DMS153 treated with DMSO at 0.1 percent for 48 hours (cell line): ENCODE data around the gene AMY1B.
"Not testable (repeated sequence)": the region's sequence is repeated elsewhere in the genome, so short reads cannot be mapped to it uniquely, and the experiment has no call there.

Source experiments
- DNase-seq: peaks from one replicate; lab custom pipeline; 2025; ENCODE audit not compliant: unreplicated experiment; lab: John Stamatoyannopoulos, UW

AMY1B gene

GRCh38 chr1:103696110-103696509 lies at the start of gene AMY1B:
AMY1B (minus strand) TSS chr1:103696210; CDS start chr1:103695639, 571 bp downstream.
- DNase-seq = not testable (repeated sequence)

DNA sequence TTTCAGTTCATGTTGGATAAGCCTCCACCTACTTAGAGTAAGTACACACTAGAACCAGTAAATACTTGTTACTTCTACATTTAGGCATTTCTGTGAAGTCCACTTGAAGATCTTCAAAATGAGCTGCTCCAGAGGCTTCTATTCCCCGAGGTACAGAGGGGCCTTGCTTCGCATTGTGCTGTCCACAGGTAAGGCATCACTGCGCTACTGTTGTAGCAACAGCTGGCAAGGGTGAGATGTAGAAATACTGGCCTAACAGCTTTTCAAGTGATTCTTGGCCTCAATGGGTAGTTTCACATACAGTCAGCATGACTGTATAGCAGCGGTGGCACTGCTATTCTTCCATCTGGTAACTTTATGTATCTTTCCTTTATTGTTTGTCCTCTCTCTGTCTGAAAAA lies 49.0 kb upstream of the AMY1B start:
- DNase-seq = not testable (repeated sequence)

DNA sequence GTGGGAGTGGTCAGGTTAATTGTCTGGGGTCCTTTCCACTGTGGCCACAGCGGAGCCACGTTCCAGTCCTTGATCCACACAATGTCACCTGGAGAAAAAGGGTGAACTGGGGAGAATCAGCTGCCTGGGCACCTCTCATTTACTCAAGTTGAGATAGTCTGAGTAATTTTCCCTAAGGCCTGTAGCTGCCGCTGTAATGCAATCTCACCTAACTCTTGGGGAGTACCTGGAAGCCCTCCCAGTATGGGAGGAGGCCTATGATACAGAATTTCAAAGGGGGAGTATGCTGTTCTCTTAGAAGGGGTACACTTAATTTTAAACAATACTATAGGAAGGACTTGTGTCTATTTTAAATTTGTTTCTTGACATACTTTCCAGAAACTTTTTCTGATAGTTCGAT lies 48.4 kb upstream of the AMY1B start:
- not testable (repeated sequence) for DNase-seq

- DNase-seq = not testable (repeated sequence)
Observed at GRCh38 chr1:103738031-103738430, 42.0 kb upstream of the AMY1B start.

- not testable (repeated sequence) for DNase-seq
Observed at GRCh38 chr1:103735334-103735733, 39.3 kb upstream of the AMY1B start.

DNA sequence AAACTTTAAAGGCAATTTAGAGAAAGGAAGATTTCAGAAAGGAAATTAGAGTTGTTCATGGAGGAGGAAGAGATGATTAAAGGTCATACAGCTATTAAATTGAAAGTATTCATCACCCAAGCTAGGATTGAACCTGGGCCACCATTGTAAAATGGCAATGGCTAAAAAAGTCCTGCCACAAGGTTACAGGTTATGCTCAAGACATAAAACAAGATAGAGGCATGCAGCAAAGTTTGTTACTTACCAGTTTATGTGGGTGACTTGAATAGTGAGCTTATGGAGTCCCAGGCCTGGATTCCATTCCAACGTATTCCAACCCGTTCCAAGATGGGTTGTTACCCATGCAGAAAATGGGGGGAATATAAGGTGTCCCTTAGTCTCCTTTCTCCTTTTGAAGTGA lies 25.5 kb upstream of the AMY1B start:
- not testable (repeated sequence) for DNase-seq

DNA sequence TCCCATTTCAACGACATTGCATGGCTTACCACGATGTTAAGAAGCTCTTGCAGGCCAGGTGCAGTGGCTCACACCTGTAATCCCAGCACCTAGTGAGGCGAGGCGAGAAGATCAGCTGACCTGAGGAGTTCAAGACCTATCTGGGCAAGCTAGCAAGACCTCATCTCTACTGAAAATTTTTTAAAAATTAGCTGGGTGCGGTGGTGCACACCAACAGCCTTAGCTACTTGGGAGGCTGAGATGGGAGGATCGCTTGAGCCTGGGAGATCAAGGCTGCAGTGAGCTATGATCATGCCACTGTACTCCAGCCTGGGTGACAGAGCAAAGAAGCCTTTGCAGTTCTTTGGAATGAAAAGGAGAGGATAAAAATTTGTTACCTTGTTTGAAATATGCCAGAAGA lies 21.4 kb upstream of the AMY1B start:
- not testable (repeated sequence) for DNase-seq

DNA sequence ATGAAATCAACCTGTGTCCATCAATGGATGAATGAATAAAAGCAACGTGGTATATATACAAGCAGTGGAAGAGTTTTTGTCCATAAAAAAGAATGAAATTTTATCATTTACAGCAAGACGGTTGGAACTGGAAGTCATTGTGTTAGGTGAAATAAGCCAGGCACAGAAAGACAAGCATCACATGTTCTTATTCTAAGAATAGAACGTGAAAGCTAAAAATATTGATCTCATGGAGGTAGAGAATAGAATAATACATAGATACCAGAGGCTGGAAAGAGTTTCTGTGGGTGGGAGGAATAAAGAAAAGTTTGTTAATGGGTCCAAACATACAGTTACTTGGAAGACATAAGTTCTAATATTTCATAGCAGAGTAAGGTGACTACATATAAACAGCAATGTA lies 14.4 kb upstream of the AMY1B start:
- not testable (repeated sequence) for DNase-seq

- DNase-seq = not testable (repeated sequence)
Observed at GRCh38 chr1:103707670-103708069, 11.7 kb upstream of the AMY1B start.

DNA sequence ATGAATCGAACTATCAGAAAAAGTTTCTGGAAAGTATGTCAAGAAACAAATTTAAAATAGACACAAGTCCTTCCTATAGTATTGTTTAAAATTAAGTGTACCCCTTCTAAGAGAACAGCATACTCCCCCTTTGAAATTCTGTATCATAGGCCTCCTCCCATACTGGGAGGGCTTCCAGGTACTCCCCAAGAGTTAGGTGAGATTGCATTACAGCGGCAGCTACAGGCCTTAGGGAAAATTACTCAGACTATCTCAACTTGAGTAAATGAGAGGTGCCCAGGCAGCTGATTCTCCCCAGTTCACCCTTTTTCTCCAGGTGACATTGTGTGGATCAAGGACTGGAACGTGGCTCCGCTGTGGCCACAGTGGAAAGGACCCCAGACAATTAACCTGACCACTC lies 5.2 kb upstream of the AMY1B start:
- not testable (repeated sequence) for DNase-seq

DNA sequence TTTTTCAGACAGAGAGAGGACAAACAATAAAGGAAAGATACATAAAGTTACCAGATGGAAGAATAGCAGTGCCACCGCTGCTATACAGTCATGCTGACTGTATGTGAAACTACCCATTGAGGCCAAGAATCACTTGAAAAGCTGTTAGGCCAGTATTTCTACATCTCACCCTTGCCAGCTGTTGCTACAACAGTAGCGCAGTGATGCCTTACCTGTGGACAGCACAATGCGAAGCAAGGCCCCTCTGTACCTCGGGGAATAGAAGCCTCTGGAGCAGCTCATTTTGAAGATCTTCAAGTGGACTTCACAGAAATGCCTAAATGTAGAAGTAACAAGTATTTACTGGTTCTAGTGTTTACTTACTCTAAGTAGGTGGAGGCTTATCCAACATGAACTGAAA lies 4.7 kb upstream of the AMY1B start:
- not testable (repeated sequence) for DNase-seq

GRCh38 chr1:103697430-103697829 lies 1.4 kb upstream of the AMY1B start:
- DNase-seq = not testable (repeated sequence)

DNA sequence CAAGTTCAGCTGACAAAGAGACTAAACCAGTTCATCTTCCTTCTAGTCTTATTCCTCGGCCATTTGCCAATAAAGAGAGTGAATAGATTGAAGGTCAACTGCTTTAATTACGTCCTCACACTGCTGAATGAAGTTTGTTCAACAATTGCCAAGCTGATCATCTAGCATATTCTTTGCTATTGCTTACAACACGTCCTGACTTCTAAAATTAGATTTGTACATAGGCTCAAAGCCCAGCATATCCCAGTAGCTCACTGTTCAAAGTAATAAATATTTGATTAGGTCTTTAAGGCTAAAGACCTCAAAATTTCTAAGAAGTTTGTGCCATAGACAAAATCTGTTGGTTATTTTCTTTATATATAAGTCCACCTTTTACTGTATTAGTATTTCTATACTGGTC lies 19.7 kb downstream of the AMY1B start:
- DNase-seq = not testable (repeated sequence)

GRCh38 chr1:103655460-103655859 lies 40.5 kb downstream of the AMY1B start, which contains the start of gene AMY1A:
AMY1A (plus strand) TSS chr1:103655760; CDS start chr1:103656331, 571 bp downstream.
- not testable (repeated sequence) for DNase-seq

DNA sequence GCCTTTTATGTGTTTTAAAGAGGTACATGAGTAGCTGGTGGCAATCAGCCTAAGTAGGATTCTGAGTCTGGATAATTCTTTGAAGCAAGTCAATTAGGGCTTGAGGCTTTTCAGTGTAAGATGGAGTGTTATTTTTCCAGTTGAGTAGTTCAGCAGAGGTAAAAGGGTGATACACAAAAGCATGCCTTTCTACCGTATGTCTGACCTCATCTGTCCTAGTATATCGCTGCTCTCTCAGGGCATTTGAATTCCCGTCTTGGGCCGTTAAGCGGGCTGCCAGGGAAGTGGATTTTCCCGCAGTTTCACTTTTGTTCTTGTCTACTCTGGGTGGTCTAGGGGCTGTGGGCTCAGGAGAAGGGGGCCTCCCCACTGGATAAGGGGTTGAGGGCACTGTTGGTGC lies 41.9 kb downstream of the AMY1B start:
- not testable (repeated sequence) for DNase-seq

- not testable (repeated sequence) for DNase-seq
Observed at GRCh38 chr1:103650889-103651288, 45.1 kb downstream of the AMY1B start.

- not testable (repeated sequence) for DNase-seq
Observed at GRCh38 chr1:103650305-103650704, 45.7 kb downstream of the AMY1B start.

DNA sequence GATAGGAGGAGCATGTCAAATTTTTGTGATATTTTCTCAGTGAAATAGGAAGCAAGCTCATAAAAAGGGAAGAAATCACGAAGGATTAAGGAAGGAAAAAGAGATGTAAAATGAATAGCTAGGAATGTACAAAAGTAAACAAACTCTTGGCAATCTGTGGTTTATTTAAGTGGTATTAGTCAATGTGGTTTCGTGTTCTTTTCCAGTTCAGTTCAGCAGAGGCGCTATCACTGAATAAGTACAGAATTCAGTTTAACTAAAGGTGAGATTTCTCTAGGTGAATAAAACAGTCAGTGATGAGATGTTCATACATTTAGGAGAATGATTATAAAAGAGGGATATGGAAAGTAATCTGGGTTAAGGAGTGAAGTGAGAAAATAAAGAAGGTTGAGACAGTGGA lies 52.1 kb downstream of the AMY1B start:
- not testable (repeated sequence) for DNase-seq

DNA sequence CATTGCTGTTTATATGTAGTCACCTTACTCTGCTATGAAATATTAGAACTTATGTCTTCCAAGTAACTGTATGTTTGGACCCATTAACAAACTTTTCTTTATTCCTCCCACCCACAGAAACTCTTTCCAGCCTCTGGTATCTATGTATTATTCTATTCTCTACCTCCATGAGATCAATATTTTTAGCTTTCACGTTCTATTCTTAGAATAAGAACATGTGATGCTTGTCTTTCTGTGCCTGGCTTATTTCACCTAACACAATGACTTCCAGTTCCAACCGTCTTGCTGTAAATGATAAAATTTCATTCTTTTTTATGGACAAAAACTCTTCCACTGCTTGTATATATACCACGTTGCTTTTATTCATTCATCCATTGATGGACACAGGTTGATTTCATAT lies 54.8 kb downstream of the AMY1B start:
- DNase-seq = not testable (repeated sequence)
